Measurements from ENCODE around the gene TSPAN3. TPM values are rescaled to one million over a fixed set of nuclear protein-coding genes. Genes with fewer than 3 reads are reported as not detected.
A peak's percentile ranks its signal among the peaks of the same experiment; 100 is the strongest.

TSPAN3 gene
- polyA plus RNA-seq, 1 donor, result 556 TPM

GRCh38 chr15:77057685-77058084, 13.2 kb downstream of the TSPAN3 start:
- H3K36me3 ChIP-seq (ENCODE audit: control insufficient read depth, insufficient read depth, low read length), result peaks cover 19% of the 10 kb centered on the region
- no peak for DNase-seq
- H3K9me3 ChIP-seq (ENCODE audit: control insufficient read depth, low read depth, low read length), result no peaks in the 10 kb centered on the region
- WGBS (ENCODE audit: insufficient coverage, low lambda C conversion rate), result 40% methylated on average over 1 of the region's 4 CpGs
- H3K4me3 ChIP-seq (ENCODE audit: low read length), result no peak overlapping the region
- peaks cover 33% of the 10 kb centered on the region for H3K4me1 ChIP-seq (ENCODE audit: control insufficient read depth, insufficient read depth, low read length)
- H3K27ac ChIP-seq (ENCODE audit: low read length), result peak overlapping the region; percentile 6
- H3K27me3 ChIP-seq (ENCODE audit: control insufficient read depth, insufficient read depth, low read length), result no peaks in the 10 kb centered on the region

- peak overlapping the region; percentile 6 for H3K27ac ChIP-seq (ENCODE audit: low read length)
- H3K9me3 ChIP-seq (ENCODE audit: control insufficient read depth, low read depth, low read length), result no peaks in the 10 kb centered on the region
- no peak overlapping the region for H3K4me3 ChIP-seq (ENCODE audit: low read length)
- H3K36me3 ChIP-seq (ENCODE audit: control insufficient read depth, insufficient read depth, low read length), result peaks cover 25% of the 10 kb centered on the region
- no peaks in the 10 kb centered on the region for H3K27me3 ChIP-seq (ENCODE audit: control insufficient read depth, insufficient read depth, low read length)
- peak in 1 of 2 donors; percentile 38 for DNase-seq
- WGBS (ENCODE audit: insufficient coverage, low lambda C conversion rate), result no CpG with 5 or more reads among the region's 1 CpG
- H3K4me1 ChIP-seq (ENCODE audit: control insufficient read depth, insufficient read depth, low read length), result peaks cover 32% of the 10 kb centered on the region
Measured at GRCh38 chr15:77057072-77057471, 13.8 kb downstream of the TSPAN3 start.

- H3K27ac ChIP-seq (ENCODE audit: low read length), result no peak overlapping the region
- no peak overlapping the region for H3K4me3 ChIP-seq (ENCODE audit: low read length)
- peaks cover 51% of the 10 kb centered on the region for H3K36me3 ChIP-seq (ENCODE audit: control insufficient read depth, insufficient read depth, low read length)
- WGBS (ENCODE audit: insufficient coverage, low lambda C conversion rate), result 83% methylated on average over 1 of the region's 2 CpGs
- peaks cover 14% of the 10 kb centered on the region for H3K4me1 ChIP-seq (ENCODE audit: control insufficient read depth, insufficient read depth, low read length)
- no peak for DNase-seq
- no peaks in the 10 kb centered on the region for H3K9me3 ChIP-seq (ENCODE audit: control insufficient read depth, low read depth, low read length)
- H3K27me3 ChIP-seq (ENCODE audit: control insufficient read depth, insufficient read depth, low read length), result no peaks in the 10 kb centered on the region
Measured at GRCh38 chr15:77053709-77054108, 17.2 kb downstream of the TSPAN3 start.

DNA sequence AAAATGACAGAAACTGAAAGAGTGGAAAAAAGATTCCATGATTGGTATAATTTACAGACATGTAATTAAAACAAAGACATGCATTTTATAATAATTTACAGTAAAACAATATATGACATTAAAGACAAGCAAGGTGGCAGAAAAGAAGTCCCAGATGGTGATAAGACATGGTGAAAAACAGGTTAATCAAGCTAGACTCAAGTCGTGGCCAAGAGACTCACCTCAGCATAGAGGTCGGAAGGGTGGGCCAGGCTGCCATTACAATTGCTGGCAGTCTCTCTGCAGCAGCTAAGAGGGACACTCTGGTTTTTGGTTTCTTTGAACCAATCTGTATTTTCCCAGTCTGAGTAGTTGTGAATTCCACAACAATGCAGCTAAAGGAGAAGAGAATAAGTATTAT, 18.4 kb downstream of the TSPAN3 start:
- Histone ChIP-seq H3K4me1 (ENCODE audit: control insufficient read depth, insufficient read depth, low read length) (peaks cover 8% of the 10 kb centered on the region), H3K9me3 (ENCODE audit: control insufficient read depth, low read depth, low read length) (no peaks in the 10 kb centered on the region), H3K27me3 (ENCODE audit: control insufficient read depth, insufficient read depth, low read length) (no peaks in the 10 kb centered on the region), H3K4me3 (ENCODE audit: low read length) (no peak overlapping the region), H3K36me3 (ENCODE audit: control insufficient read depth, insufficient read depth, low read length) (peaks cover 51% of the 10 kb centered on the region), H3K27ac (ENCODE audit: low read length) (no peak overlapping the region)
- WGBS (ENCODE audit: insufficient coverage, low lambda C conversion rate), result no CpG with 5 or more reads among the region's 2 CpGs
- no peak for DNase-seq

DNA sequence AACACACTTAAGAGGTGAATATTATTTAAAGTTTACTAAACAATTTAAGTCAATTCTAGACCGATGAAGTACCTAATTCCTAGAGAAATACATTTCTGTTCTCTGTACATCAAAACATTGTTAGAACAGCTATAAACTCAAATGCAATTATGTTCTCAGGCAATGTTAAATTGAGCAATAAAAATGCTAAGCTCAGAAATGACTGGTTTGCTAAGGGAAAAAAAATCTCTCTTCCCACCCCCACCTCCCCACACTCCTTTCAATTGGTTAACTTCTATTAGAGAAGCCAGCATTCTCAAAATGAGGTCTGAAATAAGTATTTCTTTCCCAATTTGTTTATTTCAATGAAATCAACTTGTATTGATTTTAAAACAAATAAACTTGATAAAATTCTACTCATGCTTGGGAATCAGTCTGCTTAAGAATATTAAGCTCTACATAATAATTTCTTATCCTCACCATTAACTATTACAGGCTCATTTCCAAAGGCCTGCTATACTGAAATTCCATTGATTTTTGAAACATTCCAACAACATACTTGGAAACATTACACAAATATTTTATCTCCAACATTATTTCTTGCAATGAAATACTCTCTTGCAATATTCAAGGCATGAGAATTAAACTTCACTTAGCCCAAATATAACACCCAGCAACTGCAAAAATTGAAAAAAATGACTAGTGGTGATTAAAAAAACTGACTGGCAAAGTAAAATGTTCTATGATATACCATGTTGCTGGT, 22.6 kb downstream of the TSPAN3 start:
- peaks cover 71% of the 10 kb centered on the region for H3K36me3 ChIP-seq (ENCODE audit: control insufficient read depth, insufficient read depth, low read length)
- DNase-seq, result no peak
- H3K27ac ChIP-seq (ENCODE audit: low read length), result no peak overlapping the region
- H3K4me3 ChIP-seq (ENCODE audit: low read length), result no peak overlapping the region
- no peaks in the 10 kb centered on the region for H3K9me3 ChIP-seq (ENCODE audit: control insufficient read depth, low read depth, low read length)
- 60% methylated on average over 1 of the region's 1 CpG for WGBS (ENCODE audit: insufficient coverage, low lambda C conversion rate)
- no peaks in the 10 kb centered on the region for H3K27me3 ChIP-seq (ENCODE audit: control insufficient read depth, insufficient read depth, low read length)
- H3K4me1 ChIP-seq (ENCODE audit: control insufficient read depth, insufficient read depth, low read length), result no peaks in the 10 kb centered on the region

DNA sequence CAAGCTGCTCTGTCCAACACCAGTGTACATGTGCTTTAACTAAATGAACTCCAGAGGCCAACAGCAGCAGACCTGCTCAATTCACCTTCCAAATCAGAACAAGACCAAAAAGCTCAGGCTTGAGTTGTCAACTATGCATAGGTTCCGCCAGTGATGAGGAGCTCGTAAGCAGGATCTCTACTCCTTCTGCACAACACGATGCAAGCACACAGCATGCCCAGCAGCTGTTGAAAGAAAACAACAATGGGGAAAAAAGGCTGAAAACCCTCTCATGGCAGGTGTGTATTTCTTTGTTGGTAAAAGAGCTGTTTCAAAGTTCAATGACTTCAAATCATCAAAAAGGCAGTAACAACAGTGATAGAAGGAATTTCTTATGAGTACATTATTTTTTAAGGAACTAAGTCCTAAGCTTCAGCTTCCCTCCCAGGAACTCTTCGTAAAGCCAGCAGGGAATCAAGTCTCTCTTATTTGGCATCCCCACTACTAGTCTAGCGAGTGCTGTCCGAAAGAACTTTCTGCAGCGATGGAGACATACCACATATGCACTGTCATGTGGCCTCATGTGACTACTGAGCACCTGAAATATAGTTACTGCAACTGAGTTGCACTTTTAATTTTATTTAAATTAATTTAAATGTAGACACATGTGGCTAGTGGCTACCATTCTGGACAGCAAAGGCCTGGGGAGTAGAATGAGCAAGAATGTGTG, 24.1 kb downstream of the TSPAN3 start:
- DNase-seq, result no peak
- H3K4me1 ChIP-seq (ENCODE audit: control insufficient read depth, insufficient read depth, low read length), result no peaks in the 10 kb centered on the region
- no peaks in the 10 kb centered on the region for H3K9me3 ChIP-seq (ENCODE audit: control insufficient read depth, low read depth, low read length)
- H3K27ac ChIP-seq (ENCODE audit: low read length), result no peak overlapping the region
- H3K27me3 ChIP-seq (ENCODE audit: control insufficient read depth, insufficient read depth, low read length), result no peaks in the 10 kb centered on the region
- peaks cover 72% of the 10 kb centered on the region for H3K36me3 ChIP-seq (ENCODE audit: control insufficient read depth, insufficient read depth, low read length)
- no peak overlapping the region for H3K4me3 ChIP-seq (ENCODE audit: low read length)
- WGBS (ENCODE audit: insufficient coverage, low lambda C conversion rate), result no CpG with 5 or more reads among the region's 7 CpGs

DNA sequence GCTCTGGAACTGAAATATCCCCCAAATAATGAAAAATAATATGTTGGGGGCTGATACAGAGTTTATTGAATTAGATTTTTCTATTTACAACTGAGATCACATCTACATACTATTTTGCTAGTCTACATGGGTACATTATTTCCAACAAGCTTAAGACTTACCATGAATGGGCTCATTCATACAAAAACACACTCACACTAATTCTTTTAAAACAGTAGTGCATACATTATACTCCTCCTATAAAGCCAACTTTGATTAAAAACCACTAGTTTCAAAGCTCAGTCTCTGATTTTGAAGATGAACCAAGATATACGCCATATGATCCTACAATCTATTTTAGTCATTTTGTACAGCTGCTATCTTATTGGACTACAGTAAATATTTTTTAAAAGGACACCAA, 24.9 kb downstream of the TSPAN3 start:
- no peaks in the 10 kb centered on the region for H3K4me1 ChIP-seq (ENCODE audit: control insufficient read depth, insufficient read depth, low read length)
- no peak overlapping the region for H3K27ac ChIP-seq (ENCODE audit: low read length)
- H3K27me3 ChIP-seq (ENCODE audit: control insufficient read depth, insufficient read depth, low read length), result no peaks in the 10 kb centered on the region
- WGBS (ENCODE audit: insufficient coverage, low lambda C conversion rate), result 80% methylated on average over 1 of the region's 1 CpG
- H3K36me3 ChIP-seq (ENCODE audit: control insufficient read depth, insufficient read depth, low read length), result peaks cover 70% of the 10 kb centered on the region
- no peak overlapping the region for H3K4me3 ChIP-seq (ENCODE audit: low read length)
- no peaks in the 10 kb centered on the region for H3K9me3 ChIP-seq (ENCODE audit: control insufficient read depth, low read depth, low read length)
- DNase-seq, result no peak

GRCh38 chr15:77044228-77045042, 26.5 kb downstream of the TSPAN3 start:
- WGBS (ENCODE audit: insufficient coverage, low lambda C conversion rate), result no CpG with 5 or more reads among the region's 7 CpGs
- Histone ChIP-seq H3K27me3 (ENCODE audit: control insufficient read depth, insufficient read depth, low read length) (no peaks in the 10 kb centered on the region), H3K27ac (ENCODE audit: low read length) (no peak overlapping the region), H3K9me3 (ENCODE audit: control insufficient read depth, low read depth, low read length) (no peaks in the 10 kb centered on the region), H3K4me3 (ENCODE audit: low read length) (no peak overlapping the region), H3K4me1 (ENCODE audit: control insufficient read depth, insufficient read depth, low read length) (no peaks in the 10 kb centered on the region), H3K36me3 (ENCODE audit: control insufficient read depth, insufficient read depth, low read length) (peaks cover 71% of the 10 kb centered on the region)
- DNase-seq, result no peak

DNA sequence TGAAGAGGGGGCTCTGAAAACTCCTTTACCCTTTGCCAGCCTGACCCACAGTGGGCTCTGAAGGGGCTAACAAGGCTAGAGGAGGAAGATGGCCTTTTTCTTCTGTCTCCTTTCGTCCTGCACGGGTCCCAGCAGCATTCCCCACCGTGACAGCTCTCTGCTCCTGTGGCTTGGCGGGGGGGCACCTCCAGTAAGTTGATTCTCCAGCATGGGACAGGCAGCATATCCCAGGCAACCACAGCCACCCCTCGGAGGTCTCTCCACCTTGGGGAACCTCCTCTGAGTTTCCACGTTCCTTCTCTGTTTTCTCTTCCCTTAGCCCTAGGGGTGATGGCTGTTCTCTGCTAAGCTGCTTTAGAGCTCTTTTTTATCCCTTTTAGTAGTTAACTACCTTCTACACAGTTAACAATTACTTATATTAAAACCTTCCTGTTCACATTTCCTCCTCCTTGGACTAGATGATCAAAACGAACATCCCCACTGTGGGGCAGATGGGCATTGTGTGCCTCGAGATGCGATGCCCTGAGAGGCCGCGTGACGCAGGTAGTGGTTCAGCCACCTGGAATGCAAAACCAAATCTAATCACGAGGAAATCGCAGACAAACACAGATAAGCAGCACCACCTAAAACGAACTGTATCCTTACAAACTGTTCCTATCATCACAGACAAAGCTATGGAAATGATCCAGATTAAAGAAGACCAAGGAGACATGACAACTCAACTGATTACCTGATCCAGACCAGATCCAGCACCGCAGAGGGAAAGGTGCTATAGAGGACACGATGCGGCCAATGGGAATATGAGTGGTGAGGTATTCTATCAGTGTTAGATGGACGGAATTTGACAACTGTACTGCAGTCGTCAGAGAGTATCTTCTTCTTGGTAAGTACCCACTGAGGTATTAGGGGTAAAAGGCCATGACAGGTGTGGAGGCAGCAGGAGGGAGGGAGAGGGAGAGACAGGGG, 27.7 kb downstream of the TSPAN3 start:
- Histone ChIP-seq H3K36me3 (ENCODE audit: control insufficient read depth, insufficient read depth, low read length) (peaks cover 80% of the 10 kb centered on the region), H3K4me1 (ENCODE audit: control insufficient read depth, insufficient read depth, low read length) (peaks cover 3% of the 10 kb centered on the region)
- no CpG with 5 or more reads among the region's 20 CpGs for WGBS (ENCODE audit: insufficient coverage, low lambda C conversion rate)

More for the DNA sequence above, 27.7 kb downstream of the TSPAN3 start:
- no peak overlapping the region for H3K4me3 ChIP-seq (ENCODE audit: low read length)
- H3K9me3 ChIP-seq (ENCODE audit: control insufficient read depth, low read depth, low read length), result no peaks in the 10 kb centered on the region
- DNase-seq, result no peak
- no peaks in the 10 kb centered on the region for H3K27me3 ChIP-seq (ENCODE audit: control insufficient read depth, insufficient read depth, low read length)
- no peak overlapping the region for H3K27ac ChIP-seq (ENCODE audit: low read length)

Measured in large intestine (tissue), 3 donors.